Measurements from ENCODE around the gene STMND1.

DNA sequence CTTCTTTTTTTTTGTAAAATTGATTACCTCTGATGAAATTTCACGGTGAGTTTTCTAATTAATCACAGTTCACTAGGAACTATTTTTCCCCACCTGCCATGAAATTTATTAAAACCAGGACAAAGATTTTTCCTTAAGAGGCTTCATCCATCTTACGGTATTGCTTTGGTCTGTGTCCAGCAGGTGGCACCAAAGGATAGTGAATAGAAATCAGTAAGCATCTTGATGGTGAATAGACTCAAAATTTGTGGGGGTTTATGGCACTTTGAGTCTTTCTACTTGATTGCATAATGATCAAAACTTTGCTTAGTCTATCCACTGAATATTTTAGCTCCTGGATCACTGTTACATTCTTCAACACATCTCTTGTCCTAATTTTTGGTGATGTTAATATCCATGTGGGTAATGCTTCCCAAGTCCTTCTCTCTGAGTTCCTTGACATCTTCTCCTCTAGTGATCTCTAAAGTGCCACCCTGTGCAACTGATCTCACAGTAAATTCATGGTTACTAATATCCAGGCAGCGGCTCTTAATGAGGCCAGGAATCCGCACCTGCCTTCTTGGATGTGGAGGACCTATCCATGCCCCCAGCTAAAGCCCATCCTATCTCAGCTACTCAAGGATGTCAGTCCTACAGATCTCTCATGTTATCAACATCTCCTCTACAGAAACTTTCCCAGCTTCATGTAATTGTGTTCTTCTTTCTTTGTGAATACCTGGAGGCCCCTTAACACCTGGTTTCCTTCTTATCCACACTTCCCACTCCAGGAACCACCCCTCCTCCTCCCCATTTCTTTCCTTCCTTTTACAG lies 54.5 kb downstream of the STMND1 start:
- TF ChIP-seq CTCF (IDR thresholded peaks at IDR 0.05) (peak; percentile 55 to 88 (median 82)), POLR2A (IDR thresholded peaks at IDR 0.05) (no peak)
